GM18520 (cell line): ENCODE data around the gene USP17L22.
"Not testable (repeated sequence)": the region's sequence is repeated elsewhere in the genome, so short reads cannot be mapped to it uniquely, and the experiment has no call there.

ENCODE experiments used
- ATAC-seq: cut with Tn5 transposase; IDR thresholded peaks from one replicate; pipeline ENCODE4 v1.9.1; 2021; ENCODE audit not compliant: unreplicated experiment

Gene USP17L22, protein sequence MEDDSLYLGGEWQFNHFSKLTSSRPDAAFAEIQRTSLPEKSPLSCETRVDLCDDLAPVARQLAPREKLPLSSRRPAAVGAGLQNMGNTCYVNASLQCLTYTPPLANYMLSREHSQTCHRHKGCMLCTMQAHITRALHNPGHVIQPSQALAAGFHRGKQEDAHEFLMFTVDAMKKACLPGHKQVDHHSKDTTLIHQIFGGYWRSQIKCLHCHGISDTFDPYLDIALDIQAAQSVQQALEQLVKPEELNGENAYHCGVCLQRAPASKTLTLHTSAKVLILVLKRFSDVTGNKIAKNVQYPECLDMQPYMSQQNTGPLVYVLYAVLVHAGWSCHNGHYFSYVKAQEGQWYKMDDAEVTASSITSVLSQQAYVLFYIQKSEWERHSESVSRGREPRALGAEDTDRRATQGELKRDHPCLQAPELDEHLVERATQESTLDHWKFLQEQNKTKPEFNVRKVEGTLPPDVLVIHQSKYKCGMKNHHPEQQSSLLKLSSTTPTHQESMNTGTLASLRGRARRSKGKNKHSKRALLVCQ

DNA sequence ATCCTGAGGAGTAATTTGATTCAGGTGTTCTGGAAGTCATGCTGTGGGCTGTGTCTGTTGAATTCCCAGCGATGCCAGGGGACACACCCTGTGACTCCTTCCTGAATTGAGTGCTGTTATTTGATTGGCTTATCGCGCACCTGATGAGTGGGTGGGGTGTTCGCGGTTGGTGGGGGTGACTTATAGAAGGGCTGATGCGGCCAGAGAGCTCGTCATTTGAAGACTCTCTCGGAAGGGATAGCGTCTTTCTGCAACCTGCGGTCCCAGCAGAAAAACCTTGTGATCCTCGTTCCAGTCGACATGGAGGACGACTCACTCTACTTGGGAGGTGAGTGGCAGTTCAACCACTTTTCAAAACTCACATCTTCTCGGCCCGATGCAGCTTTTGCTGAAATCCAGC lies at the start of gene USP17L22:
Gene USP17L22 (plus strand): TSS at position 301 of the 400 bp plus-strand sequence. CDS start 0 bp downstream, at position 301.
- not testable (repeated sequence) for ATAC-seq

DNA sequence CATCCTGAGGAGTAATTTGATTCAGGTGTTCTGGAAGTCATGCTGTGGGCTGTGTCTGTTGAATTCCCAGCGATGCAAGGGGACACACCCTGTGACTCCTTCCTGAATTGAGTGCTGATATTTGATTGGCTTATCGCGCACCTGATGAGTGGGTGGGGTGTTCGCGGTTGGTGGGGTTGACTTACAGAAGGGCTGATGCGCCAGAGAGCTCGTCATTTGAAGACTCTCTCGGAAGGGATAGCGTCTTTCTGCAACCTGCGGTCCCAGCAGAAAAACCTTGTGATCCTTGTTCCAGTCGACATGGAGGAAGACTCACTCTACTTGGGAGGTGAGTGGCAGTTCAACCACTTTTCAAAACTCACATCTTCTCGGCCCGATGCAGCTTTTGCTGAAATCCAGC lies 47.6 kb upstream of the USP17L22 start, which contains the start of gene USP17L12:
Gene USP17L12 (plus strand): TSS at position 301 of the 400 bp plus-strand sequence. CDS start 0 bp downstream, at position 301.
- ATAC-seq: not testable (repeated sequence)

DNA sequence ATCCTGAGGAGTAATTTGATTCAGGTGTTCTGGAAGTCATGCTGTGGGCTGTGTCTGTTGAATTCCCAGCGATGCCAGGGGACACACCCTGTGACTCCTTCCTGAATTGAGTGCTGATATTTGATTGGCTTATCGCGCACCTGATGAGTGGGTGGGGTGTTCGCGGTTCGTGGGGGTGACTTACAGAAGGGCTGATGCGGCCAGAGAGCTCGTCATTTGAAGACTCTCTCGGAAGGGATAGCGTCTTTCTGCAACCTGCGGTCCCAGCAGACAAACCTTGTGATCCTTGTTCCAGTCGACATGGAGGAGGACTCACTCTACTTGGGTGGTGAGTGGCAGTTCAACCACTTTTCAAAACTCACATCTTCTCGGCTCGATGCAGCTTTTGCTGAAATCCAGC lies 42.8 kb upstream of the USP17L22 start, which contains the start of gene USP17L13:
Gene USP17L13 (plus strand): TSS at position 301 of the 400 bp plus-strand sequence. CDS start 0 bp downstream, at position 301.
- not testable (repeated sequence) for ATAC-seq

DNA sequence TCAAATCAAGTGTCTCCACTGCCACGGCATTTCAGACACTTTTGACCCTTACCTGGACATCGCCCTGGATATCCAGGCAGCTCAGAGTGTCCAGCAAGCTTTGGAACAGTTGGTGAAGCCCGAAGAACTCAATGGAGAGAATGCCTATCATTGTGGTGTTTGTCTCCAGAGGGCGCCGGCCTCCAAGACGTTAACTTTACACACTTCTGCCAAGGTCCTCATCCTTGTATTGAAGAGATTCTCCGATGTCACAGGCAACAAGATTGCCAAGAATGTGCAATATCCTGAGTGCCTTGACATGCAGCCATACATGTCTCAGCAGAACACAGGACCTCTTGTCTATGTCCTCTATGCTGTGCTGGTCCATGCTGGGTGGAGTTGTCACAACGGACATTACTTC lies 37.2 kb upstream of the USP17L22 start:
- not testable (repeated sequence) for ATAC-seq

DNA sequence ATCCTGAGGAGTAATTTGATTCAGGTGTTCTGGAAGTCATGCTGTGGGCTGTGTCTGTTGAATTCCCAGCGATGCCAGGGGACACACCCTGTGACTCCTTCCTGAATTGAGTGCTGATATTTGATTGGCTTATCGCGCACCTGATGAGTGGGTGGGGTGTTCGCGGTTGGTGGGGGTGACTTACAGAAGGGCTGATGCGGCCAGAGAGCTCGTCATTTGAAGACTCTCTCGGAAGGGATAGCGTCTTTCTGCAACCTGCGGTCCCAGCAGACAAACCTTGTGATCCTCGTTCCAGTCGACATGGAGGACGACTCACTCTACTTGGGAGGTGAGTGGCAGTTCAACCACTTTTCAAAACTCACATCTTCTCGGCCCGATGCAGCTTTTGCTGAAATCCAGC lies 33.3 kb upstream of the USP17L22 start, which contains the start of gene USP17L15:
Gene USP17L15 (plus strand): TSS at position 301 of the 400 bp plus-strand sequence. CDS start 0 bp downstream, at position 301.
- ATAC-seq: not testable (repeated sequence)

DNA sequence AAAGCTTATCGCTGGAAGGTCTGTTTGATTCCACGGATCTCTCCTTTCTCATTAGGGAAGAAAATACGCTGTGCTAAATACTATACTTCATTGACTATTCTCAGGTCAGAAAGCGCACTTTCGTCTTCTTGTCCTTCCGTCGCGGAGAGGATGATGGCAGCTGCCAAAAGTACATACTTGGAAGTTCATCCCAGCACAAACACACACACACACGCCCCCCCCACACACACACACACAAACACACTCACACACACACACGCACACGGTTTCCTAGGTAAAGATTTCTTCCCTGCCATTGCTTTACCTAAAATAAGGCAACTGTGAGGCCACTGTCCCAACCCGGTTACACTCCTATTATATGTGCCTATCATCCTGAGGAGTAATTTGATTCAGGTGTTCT lies 29.0 kb upstream of the USP17L22 start:
- ATAC-seq: not testable (repeated sequence)

DNA sequence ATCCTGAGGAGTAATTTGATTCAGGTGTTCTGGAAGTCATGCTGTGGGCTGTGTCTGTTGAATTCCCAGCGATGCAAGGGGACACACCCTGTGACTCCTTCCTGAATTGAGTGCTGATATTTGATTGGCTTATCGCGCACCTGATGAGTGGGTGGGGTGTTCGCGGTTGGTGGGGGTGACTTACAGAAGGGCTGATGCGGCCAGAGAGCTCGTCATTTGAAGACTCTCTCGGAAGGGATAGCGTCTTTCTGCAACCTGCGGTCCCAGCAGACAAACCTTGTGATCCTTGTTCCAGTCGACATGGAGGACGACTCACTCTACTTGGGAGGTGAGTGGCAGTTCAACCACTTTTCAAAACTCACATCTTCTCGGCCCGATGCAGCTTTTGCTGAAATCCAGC lies 23.8 kb upstream of the USP17L22 start, which contains the start of gene USP17L17:
Gene USP17L17 (plus strand): TSS at position 301 of the 400 bp plus-strand sequence. CDS start 0 bp downstream, at position 301.
- ATAC-seq: not testable (repeated sequence)

DNA sequence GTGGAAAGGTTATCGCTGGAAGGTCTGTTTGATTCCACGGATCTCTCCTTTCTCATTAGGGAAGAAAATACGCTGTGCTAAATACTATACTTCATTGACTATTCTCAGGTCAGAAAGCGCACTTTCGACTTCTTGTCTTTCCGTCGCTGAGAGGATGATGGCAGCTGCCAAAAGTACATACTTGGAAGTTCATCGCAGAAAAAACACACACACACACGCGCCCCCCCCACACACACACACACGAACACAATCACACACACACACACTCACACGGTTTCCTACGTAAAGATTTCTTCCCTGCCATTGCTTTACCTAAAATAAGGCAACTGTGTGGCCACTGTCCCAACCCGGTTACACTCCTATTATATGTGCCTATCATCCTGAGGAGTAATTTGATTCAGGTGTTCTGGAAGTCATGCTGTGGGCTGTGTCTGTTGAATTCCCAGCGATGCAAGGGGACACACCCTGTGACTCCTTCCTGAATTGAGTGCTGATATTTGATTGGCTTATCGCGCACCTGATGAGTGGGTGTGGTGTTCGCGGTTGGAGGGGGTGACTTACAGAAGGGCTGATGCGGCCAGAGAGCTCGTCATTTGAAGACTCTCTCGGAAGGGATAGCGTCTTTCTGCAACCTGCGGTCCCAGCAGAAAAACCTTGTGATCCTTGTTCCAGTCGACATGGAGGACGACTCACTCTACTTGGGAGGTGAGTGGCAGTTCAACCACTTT lies 19.3 kb upstream of the USP17L22 start, which contains the start of gene USP17L18:
Gene USP17L18 (plus strand): TSS at position 678 of the 728 bp plus-strand sequence. CDS start 0 bp downstream, at position 678.
- ATAC-seq: not testable (repeated sequence)

DNA sequence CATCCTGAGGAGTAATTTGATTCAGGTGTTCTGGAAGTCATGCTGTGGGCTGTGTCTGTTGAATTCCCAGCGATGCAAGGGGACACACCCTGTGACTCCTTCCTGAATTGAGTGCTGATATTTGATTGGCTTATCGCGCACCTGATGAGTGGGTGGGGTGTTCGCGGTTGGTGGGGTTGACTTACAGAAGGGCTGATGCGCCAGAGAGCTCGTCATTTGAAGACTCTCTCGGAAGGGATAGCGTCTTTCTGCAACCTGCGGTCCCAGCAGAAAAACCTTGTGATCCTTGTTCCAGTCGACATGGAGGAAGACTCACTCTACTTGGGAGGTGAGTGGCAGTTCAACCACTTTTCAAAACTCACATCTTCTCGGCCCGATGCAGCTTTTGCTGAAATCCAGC lies 14.3 kb upstream of the USP17L22 start, which contains the start of gene USP17L19:
Gene USP17L19 (plus strand): TSS at position 301 of the 400 bp plus-strand sequence. CDS start 0 bp downstream, at position 301.
- ATAC-seq: not testable (repeated sequence)

DNA sequence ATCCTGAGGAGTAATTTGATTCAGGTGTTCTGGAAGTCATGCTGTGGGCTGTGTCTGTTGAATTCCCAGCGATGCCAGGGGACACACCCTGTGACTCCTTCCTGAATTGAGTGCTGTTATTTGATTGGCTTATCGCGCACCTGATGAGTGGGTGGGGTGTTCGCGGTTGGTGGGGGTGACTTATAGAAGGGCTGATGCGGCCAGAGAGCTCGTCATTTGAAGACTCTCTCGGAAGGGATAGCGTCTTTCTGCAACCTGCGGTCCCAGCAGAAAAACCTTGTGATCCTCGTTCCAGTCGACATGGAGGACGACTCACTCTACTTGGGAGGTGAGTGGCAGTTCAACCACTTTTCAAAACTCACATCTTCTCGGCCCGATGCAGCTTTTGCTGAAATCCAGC lies 9.6 kb upstream of the USP17L22 start, which contains the start of gene USP17L20:
Gene USP17L20 (plus strand): TSS at position 301 of the 400 bp plus-strand sequence. CDS start 0 bp downstream, at position 301.
- ATAC-seq: not testable (repeated sequence)

DNA sequence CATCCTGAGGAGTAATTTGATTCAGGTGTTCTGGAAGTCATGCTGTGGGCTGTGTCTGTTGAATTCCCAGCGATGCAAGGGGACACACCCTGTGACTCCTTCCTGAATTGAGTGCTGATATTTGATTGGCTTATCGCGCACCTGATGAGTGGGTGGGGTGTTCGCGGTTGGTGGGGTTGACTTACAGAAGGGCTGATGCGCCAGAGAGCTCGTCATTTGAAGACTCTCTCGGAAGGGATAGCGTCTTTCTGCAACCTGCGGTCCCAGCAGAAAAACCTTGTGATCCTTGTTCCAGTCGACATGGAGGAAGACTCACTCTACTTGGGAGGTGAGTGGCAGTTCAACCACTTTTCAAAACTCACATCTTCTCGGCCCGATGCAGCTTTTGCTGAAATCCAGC lies 4.8 kb upstream of the USP17L22 start, which contains the start of gene USP17L21:
Gene USP17L21 (plus strand): TSS at position 301 of the 400 bp plus-strand sequence. CDS start 0 bp downstream, at position 301.
- ATAC-seq: not testable (repeated sequence)

DNA sequence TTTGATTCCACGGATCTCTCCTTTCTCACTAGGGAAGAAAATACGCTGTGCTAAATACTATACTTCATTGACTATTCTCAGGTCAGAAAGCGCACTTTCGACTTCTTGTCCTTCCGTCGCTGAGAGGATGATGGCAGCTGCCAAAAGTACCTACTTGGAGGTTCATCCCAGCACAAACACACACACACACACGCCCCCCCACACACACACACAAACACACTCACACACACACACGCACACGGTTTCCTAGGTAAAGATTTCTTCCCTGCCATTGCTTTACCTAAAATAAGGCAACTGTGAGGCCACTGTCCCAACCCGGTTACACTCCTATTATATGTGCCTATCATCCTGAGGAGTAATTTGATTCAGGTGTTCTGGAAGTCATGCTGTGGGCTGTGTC lies 4.3 kb downstream of the USP17L22 start:
- not testable (repeated sequence) for ATAC-seq
